Measurements from ENCODE around the gene TBC1D22B. TPM values are rescaled to one million over a fixed set of nuclear protein-coding genes. Genes with fewer than 3 reads are reported as not detected.

TBC1D22B gene
- polyA plus RNA-seq, 1 experiment, result 9.8 TPM

- DNase-seq (ENCODE audit: low read depth, low spot score), result no peak
- no peaks in the 10 kb centered on the region for H3K9me3 ChIP-seq (ENCODE audit: control insufficient read depth, insufficient read depth, low read length)
- no peaks in the 10 kb centered on the region for H3K27me3 ChIP-seq (ENCODE audit: control insufficient read depth, insufficient read depth, low read length)
- ChIA-PET CTCF (no interaction called here), POLR2A (no interaction called here)
- H3K4me3 ChIP-seq (ENCODE audit: low read depth, low read length), result no peak overlapping the region
- TF ChIP-seq CTCF (IDR thresholded peaks at IDR 0.05; ENCODE audit: low read depth, low read length), result no peak
- H3K27ac ChIP-seq (ENCODE audit: low read depth, low read length), result no peak overlapping the region
Measured at GRCh38 chr6:37282371-37282770, 24.8 kb downstream of the TBC1D22B start.

GRCh38 chr6:37283268-37283667 is 25.7 kb downstream of the TBC1D22B start:
- ChIA-PET POLR2A (no interaction called here), CTCF (no interaction called here)
- Histone ChIP-seq H3K4me3 (ENCODE audit: low read depth, low read length) (no peak overlapping the region), H3K27ac (ENCODE audit: low read depth, low read length) (no peak overlapping the region), H3K27me3 (ENCODE audit: control insufficient read depth, insufficient read depth, low read length) (no peaks in the 10 kb centered on the region), H3K9me3 (ENCODE audit: control insufficient read depth, insufficient read depth, low read length) (no peaks in the 10 kb centered on the region)
- no peak for DNase-seq (ENCODE audit: low read depth, low spot score)
- TF ChIP-seq CTCF (IDR thresholded peaks at IDR 0.05; ENCODE audit: low read depth, low read length), result no peak

GRCh38 chr6:37283671-37284151 is 26.1 kb downstream of the TBC1D22B start:
- POLR2A ChIA-PET, result no interaction called here
- H3K27ac ChIP-seq (ENCODE audit: low read depth, low read length), result no peak overlapping the region
- no peaks in the 10 kb centered on the region for H3K9me3 ChIP-seq (ENCODE audit: control insufficient read depth, insufficient read depth, low read length)
- TF ChIP-seq CTCF (IDR thresholded peaks at IDR 0.05; ENCODE audit: low read depth, low read length), result no peak
- no peak overlapping the region for H3K4me3 ChIP-seq (ENCODE audit: low read depth, low read length)
- H3K27me3 ChIP-seq (ENCODE audit: control insufficient read depth, insufficient read depth, low read length), result no peaks in the 10 kb centered on the region
- CTCF ChIA-PET, result no interaction called here
- no peak for DNase-seq (ENCODE audit: low read depth, low spot score)

GRCh38 chr6:37284781-37285180 is 27.2 kb downstream of the TBC1D22B start:
- no peaks in the 10 kb centered on the region for H3K27me3 ChIP-seq (ENCODE audit: control insufficient read depth, insufficient read depth, low read length)
- H3K27ac ChIP-seq (ENCODE audit: low read depth, low read length), result no peak overlapping the region
- POLR2A ChIA-PET, result no interaction called here
- CTCF ChIA-PET, result interaction anchor here (1.1 kb wide), 1 partner anchor 18 kb away, joined by 3 read pairs; no protein-coding TSS in a partner anchor
- DNase-seq (ENCODE audit: low read depth, low spot score), result no peak
- TF ChIP-seq CTCF (IDR thresholded peaks at IDR 0.05; ENCODE audit: low read depth, low read length), result no peak
- H3K9me3 ChIP-seq (ENCODE audit: control insufficient read depth, insufficient read depth, low read length), result no peaks in the 10 kb centered on the region
- no peak overlapping the region for H3K4me3 ChIP-seq (ENCODE audit: low read depth, low read length)

GRCh38 chr6:37285861-37286311 is 28.3 kb downstream of the TBC1D22B start:
- no peaks in the 10 kb centered on the region for H3K9me3 ChIP-seq (ENCODE audit: control insufficient read depth, insufficient read depth, low read length)
- no peak overlapping the region for H3K4me3 ChIP-seq (ENCODE audit: low read depth, low read length)
- no peaks in the 10 kb centered on the region for H3K27me3 ChIP-seq (ENCODE audit: control insufficient read depth, insufficient read depth, low read length)
- no peak for DNase-seq (ENCODE audit: low read depth, low spot score)
- ChIA-PET CTCF (interaction anchor here (1.1 kb wide), 1 partner anchor 17 kb away, joined by 3 read pairs; no protein-coding TSS in a partner anchor), POLR2A (no interaction called here)
- no peak overlapping the region for H3K27ac ChIP-seq (ENCODE audit: low read depth, low read length)
- TF ChIP-seq CTCF (IDR thresholded peaks at IDR 0.05; ENCODE audit: low read depth, low read length), result no peak
